Mesenteric fat pad (tissue), 1 donor: ENCODE data around the gene H19. TPM values are rescaled to one million over a fixed set of nuclear protein-coding genes. Genes with fewer than 3 reads are reported as not detected.

Experiments used
- DNase-seq: peaks from one replicate; pipeline ENCODE4 v3.0.0-alpha.2; 2020; ENCODE audit warnings: low spot score
- long read RNA-seq: library from polyadenylated mRNA; unstranded; transcript quantifications from one replicate; pipeline ENCODE4 v2.0.0, GENCODE V29; 2020
- total RNA-seq: library from RNA; stranded (reverse); fragmentation: NEBNext Ultra II Directional; extraction: Animal tissue kit (Norgen Biotek cat#: 25700); gene quantifications from one replicate; pipeline ENCODE4 v1.2.1, GENCODE V29; 2021
- donor health status: DM: yes; HTN: yes; CAD: no.

Gene H19
- total RNA-seq = 292 TPM
- long read RNA-seq, transcript H19-203 (5 exons, 2,348 nt) = major isoform, 11 of 19 reads
- long read RNA-seq, partial matches to known transcripts = 3 of 19 reads
- long read RNA-seq, other reads (novel, unspliced or antisense) = 1 of 19 reads

DNA sequence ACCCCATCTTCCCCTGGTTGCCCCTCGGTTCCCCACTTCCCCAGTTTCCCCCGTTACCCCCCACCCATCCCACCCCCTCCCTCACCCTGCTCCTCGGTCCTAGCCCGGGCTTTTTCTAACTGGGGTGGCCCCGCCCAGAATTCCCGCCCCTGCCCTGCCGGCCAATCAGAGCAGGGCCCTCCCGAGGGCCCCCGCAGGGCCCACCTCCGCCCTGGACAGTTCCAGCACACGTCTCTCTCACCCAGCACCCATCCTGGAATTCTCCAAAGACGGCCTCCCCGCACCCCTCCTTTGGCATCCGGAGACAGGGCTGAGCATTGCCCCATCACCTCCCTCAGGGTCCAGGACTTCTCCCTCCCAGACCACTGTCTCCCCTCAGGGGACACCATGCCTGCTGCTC, at the start of gene H19:
Gene H19, minus strand, starts transcription at position 88 of the 400 bp plus-strand sequence.
- no peak for DNase-seq

DNA sequence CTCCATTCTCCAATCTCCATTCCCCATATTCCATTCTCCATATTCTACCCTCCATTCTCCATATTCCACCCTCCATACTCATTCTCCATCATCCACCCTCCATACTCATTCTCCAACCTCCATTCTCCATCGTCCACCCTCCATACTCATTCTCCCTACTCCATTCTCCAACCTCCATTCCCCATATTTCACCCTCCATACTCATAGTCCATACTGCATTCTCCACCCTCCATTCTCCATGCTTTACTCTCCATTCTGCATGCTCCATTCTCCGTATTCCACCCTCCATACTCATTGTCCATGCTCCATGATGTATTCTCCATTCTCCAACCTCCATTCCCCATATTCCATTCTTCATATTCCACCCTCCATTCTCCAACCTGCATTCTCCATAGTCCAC, 44.3 kb upstream of the H19 start:
- DNase-seq = no peak

GRCh38 chr11:2041153-2041552, 43.5 kb upstream of the H19 start:
- DNase-seq = no peak

DNA sequence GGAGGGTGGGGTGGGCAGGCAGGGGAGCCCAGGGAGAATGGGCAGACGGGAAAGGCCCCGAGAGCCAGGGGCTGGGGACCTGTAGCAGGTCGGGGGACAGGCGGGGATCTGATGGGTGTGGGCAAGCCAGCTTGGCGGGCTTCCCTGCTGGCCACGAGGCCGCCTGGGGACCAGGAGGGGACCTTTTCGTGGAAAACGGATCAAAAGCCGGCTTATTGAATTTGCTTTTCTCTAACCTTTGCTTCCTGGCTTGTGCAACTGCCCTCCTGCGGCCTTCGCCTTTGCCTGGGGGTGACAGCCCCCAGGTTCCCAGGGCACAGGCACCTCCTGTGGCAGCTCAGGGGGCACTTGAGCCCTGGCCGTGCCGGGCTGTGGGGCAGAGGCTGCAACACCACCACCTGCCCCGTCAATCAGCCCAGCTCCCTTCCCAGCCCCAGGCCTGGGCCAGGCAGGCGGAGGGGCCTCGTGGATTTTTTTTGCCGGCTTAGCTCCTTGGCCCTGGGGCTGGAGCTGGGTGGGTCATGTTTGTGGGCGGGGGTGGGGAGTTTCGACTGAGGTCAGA, 41.6 kb upstream of the H19 start:
- DNase-seq = no peak

- DNase-seq = no peak
Observed at GRCh38 chr11:2036863-2037486, 39.3 kb upstream of the H19 start.

DNA sequence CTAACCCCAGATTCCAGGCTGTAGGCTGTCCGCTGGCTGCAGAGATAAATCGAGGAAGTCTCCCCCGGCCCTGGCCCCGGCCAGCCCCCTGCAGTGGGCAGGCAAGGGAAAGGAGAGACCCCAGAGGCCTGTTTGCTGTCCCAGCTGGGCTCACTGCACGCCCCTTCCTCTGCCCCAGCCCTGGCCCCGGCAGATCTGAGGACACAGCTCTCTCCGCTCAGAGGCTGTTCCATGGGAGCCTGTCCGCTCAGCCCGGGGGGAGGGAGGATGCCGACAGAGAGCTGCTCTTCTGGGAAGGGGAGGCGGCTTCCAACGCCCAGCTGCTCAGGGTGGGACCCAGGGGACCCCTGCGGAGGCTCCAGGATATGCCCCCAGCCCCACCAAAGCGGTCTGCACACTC, 37.7 kb upstream of the H19 start:
- no peak for DNase-seq

DNA sequence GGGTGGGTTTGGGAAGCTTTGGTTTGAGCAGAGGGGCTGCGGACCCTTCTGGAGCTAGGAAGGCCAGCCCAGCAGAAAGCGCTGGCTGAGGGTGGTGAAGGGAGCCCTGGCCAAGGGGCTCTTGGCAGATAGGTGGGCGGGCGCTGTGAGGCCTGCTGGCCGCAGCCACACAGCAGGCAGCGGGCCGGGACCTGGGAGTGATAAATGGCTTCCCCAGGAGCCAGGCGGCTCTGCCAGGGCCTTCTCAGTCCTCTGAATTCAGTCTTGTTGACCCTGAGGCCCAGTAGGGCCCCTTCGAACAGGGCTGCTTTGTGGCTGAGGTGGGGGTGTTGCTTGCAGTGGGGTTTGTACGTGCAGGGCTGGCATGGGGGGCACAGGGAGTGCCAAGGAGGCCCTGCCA, 33.4 kb upstream of the H19 start:
- DNase-seq = no peak

GRCh38 chr11:2027708-2028107, 30.1 kb upstream of the H19 start:
- DNase-seq = no peak

DNA sequence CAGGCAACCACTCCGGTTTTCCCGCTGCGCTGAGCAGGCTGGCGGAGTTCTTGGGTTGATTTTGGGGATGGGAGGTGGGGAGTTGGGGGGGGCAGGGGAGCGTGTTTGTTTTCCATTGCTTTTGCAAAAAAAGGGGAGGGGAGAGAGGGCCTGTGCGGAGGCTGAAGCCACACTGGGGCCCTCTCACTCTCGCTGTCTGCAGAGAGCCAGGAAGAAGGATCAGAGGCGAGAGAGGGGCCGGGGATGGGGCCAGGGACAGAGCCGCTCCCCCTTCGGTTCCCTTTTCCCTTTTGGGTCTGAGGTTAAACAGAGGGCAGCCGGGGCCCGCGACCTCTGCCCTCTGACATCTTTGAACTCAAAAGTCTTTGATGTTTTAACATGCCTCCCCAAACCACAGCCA, 17.4 kb upstream of the H19 start:
- no peak for DNase-seq

GRCh38 chr11:2012440-2012839, 14.8 kb upstream of the H19 start:
- no peak for DNase-seq

DNA sequence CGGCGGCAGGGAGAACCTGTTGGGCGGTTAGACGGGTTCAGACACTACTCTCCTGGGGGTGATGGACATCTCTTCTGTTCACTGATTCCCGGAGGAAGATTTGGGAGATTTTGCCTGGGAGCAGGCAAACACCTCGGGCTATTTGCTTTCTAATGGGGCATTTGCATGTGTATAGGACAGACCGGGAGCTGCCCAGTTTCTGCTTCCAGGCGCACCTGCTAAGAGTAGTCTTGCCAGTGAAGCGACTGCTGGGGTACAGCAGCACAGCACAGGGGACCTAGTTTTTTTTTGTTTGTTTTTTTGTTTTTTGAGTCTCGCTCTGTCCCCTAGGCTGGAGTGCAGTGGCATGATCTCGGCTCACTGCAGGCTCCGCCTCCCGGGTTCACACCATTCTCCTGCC, 6.8 kb upstream of the H19 start:
- DNase-seq = no peak

DNA sequence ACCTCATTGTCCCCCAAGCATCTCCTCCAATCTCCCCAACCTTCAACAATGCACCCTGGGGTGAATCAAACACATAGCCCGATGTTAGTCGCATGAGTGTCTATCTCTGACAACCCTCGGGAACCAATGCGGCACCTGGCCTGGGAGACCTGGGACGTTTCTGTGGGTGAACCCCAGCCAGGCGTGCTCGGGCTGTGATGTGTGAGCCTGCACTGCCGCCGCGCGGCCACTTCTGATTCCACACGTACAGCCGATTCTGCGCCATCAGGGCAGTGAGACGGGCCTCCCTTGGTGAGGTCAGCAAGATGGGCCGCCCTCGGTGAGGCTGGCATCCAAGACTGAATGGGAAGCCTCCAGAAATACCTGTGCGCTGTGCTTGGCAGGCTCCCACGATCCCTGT, 5.2 kb upstream of the H19 start:
- DNase-seq = no peak

DNA sequence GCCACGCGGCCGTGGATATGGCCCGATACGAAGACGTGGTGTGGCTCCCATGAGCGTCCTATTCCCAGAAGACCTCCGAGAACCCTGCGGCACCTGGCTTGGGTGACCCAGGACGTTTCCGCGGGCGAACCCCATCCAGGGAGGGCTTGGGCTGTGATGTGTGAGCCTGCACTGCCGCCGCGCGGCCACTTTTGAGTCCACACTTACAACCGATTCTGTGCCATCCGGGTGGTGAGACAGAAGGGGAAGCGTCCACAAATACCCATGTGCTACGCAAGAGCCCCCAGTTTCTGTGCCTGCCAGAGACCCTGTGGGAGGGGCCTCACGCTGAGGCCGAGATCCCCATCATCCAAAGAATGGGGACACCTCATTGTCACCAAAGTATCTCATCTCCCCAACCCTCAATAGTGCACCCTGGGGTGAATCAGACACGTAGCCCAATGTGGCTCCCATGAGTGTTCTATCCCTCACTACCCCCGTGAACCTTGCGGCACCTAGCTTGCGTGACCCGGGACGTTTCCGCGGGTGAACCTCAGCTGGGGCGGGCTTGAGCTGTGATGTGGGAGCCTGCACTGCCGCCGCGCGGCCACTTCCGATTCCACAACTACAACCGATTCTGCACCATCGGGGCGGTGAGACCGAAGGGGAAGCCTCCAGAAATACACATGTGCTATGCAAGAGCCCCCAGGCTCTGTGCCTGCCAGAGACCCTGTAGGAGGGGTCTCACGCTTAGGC, 4.6 kb upstream of the H19 start:
- DNase-seq = no peak

- DNase-seq = no peak
Observed at GRCh38 chr11:1998861-1999260, 1.2 kb upstream of the H19 start.

DNA sequence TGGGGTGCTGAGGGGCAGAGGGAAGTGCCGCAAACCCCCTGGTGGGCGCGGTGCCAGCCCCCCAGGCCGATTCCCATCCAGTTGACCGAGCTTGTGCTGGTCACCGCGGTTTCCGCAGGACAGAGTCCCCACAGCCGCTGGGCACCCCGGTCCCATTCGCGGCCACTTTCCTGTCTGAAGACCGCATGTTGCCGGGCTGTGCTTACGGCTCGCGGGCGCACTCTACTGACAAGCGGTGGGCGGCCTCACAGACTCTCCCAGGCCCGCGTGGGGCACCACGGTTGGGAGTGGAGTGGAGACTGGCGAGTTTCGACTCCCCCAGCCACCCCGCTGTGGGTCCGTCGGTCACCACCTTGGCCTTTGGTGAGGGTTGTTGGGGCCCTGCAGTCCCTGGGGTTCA, 648 bp upstream of the H19 start:
- no peak for DNase-seq

- no peak for DNase-seq
Observed at GRCh38 chr11:1994121-1994520, 3.5 kb downstream of the H19 start.

GRCh38 chr11:1992111-1992510, 5.5 kb downstream of the H19 start:
- DNase-seq = no peak

DNA sequence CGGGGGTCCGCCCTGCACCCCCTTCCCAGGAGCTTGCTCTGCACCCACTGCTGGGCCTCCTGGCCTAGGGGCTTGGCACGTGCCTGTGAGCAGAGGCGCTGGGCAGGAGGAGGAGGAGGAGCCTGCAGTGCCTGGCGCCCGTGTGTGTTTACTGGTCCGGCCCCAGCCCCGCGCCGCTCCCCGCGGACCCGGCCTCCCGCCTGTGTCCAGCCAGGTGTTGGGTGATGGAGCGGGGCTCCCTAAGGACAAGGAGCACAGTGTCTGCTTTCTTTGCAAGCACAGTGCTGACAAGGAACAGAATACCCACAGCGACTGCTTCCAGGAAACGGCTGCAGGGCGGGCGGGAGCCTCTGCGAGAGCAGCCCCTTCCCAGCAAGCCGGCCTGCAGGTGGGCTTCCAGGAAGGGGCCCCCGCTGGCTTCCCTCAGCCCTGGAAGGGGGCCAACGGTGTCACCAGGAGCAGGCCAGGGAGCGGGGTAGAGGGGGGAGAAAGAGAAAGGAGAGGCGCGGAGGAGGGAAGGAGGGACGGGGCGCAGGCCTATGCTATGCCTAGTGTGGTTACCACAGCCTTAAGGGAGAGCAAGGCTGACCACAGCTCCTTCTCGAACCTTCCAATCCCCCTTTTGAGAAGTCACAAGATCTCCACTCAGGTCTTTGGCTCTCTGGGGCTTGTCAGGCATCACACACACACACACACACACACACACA, 6.6 kb downstream of the H19 start:
- DNase-seq = no peak

DNA sequence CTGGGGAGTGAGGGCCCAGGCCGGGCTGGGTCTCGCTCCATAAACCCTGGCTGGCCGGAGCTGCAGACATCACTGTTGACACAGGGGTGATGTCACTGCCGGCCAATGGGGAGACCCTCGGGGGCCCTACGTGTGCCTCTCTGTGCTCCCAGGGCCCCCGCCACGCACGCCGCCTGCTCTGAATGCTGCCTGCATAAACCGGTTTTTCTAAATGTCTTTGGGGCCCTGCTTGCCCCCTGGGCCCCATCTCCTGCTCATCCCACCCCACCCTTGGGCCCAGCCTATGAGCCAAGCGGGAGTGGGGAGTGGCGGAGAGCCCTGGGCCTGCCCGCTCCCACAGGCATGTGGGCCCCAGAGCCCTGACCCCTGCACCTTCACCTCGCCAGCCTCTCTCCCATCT, 7.7 kb downstream of the H19 start:
- no peak for DNase-seq

GRCh38 chr11:1988667-1989317, 8.8 kb downstream of the H19 start:
- DNase-seq = no peak

DNA sequence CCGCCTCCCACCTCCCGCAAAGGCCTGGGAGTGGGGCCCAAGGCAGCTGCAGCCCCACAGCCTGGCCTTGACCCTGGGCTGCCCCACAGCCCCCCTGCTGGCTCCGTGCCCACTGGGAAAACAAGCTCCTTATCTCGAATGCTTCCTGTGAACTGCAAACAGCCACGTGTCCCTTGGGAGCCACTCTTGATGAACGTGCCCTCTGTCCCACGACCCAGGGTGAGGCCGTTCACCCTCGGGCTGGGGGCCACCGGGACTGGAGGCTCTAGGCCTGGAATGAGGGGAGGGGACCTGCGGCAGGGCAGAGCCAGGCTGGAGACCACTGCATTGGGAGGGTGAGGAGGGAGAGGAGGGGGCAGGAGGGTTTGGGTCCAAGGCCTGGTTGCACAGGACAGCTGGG, 9.5 kb downstream of the H19 start:
- DNase-seq = no peak

GRCh38 chr11:1987024-1987423, 10.6 kb downstream of the H19 start:
- DNase-seq = no peak
